Keratinocyte (primary cell): ENCODE results near the gene AIMP1. TPM values are rescaled to one million over a fixed set of nuclear protein-coding genes. Genes with fewer than 3 reads are reported as not detected.

Experiments used
- DNase-seq: peaks from one replicate; pipeline ENCODE4 v3.0.0-alpha.2; 2011; ENCODE audit warnings: low read depth, missing footprints, low spot score
- FAIRE-seq: peaks from 2 replicates; lab custom pipeline; 2011; peaks lifted over from hg19 to GRCh38; lab: Jason Lieb, UNC
- H2AFZ ChIP-seq: 2 replicates; pipeline ENCODE4 v1.6.0; 2012; ENCODE audit warnings: low read length, control low read depth, inconsistent platforms; ENCODE audit not compliant: control insufficient read depth
- H3K27ac ChIP-seq: 2 replicates; pipeline ENCODE4 v1.5.1; 2011; ENCODE audit warnings: low read length; ENCODE audit not compliant: control insufficient read depth, insufficient read depth
- H3K27me3 ChIP-seq: 3 replicates; pipeline ENCODE4 v1.6.0; 2011; ENCODE audit warnings: low read length; ENCODE audit not compliant: control insufficient read depth, insufficient read depth; ENCODE audit errors: extremely low read depth
- H3K36me3 ChIP-seq, 2 experiments: 2 replicates in 1 of 2; 3 replicates in 1 of 2; pipeline ENCODE4 v1.5.1; 2011; ENCODE audit warnings: low read length in 2 of 2, mild to moderate bottlenecking in 1 of 2; ENCODE audit not compliant: control insufficient read depth in 2 of 2, insufficient read depth in 2 of 2; ENCODE audit errors: extremely low read depth in 1 of 2
- H3K4me1 ChIP-seq: 3 replicates; pipeline ENCODE4 v1.5.1; 2011; ENCODE audit warnings: low read length; ENCODE audit not compliant: control insufficient read depth, insufficient read depth; ENCODE audit errors: extremely low read depth
- H3K4me2 ChIP-seq: 3 replicates; pipeline ENCODE4 v1.6.0; 2011; ENCODE audit warnings: low read depth, low read length; ENCODE audit not compliant: control insufficient read depth, insufficient read depth; ENCODE audit errors: extremely low read depth
- H3K4me3 ChIP-seq, 3 experiments: fragments of 200-600 bp in 1 of 3; sonication (generic) in 1 of 3; 2 replicates in 2 of 3; 3 replicates in 1 of 3; pipeline ENCODE4 v1.5.1; 2011 to 2016; ENCODE audit warnings: low read length in 3 of 3, mild to moderate bottlenecking in 3 of 3, control low read depth in 2 of 3, inconsistent platforms in 1 of 3, low read depth in 1 of 3, mixed read lengths in 1 of 3, mixed run types in 1 of 3, moderate library complexity in 1 of 3; ENCODE audit not compliant: control insufficient read depth in 2 of 3, insufficient read depth in 2 of 3; ENCODE audit errors: extremely low read depth in 1 of 3
- H3K79me2 ChIP-seq: 2 replicates; pipeline ENCODE4 v1.6.0; 2012; ENCODE audit warnings: low read length; ENCODE audit not compliant: control insufficient read depth, insufficient read depth
- H3K9ac ChIP-seq: 3 replicates; pipeline ENCODE4 v1.6.0; 2011; ENCODE audit warnings: low read length; ENCODE audit not compliant: control insufficient read depth, insufficient read depth; ENCODE audit errors: extremely low read depth
- H3K9me1 ChIP-seq: 3 replicates; pipeline ENCODE4 v1.6.0; 2011; ENCODE audit warnings: low read length; ENCODE audit not compliant: control insufficient read depth, insufficient read depth; ENCODE audit errors: extremely low read depth
- H3K9me3 ChIP-seq: 2 replicates; pipeline ENCODE4 v1.5.1; 2012; ENCODE audit warnings: low read depth, low read length; ENCODE audit not compliant: control insufficient read depth
- H4K20me1 ChIP-seq: 3 replicates; pipeline ENCODE4 v1.6.0; 2011; ENCODE audit warnings: low read length; ENCODE audit not compliant: control insufficient read depth, insufficient read depth; ENCODE audit errors: extremely low read depth
- CTCF ChIP-seq, 3 experiments: IDR thresholded peaks in 1 of 3; conservative IDR thresholded peaks in 1 of 3; optimal IDR thresholded peaks in 1 of 3; 2 replicates in 2 of 3; 3 replicates in 1 of 3; pipeline versions ENCODE3 to v1.5.1; 2011; ENCODE audit warnings: low read length in 3 of 3, mild to moderate bottlenecking in 3 of 3, moderate library complexity in 2 of 3, control low read depth in 1 of 3, inconsistent platforms in 1 of 3; ENCODE audit not compliant: insufficient read depth in 2 of 3; ENCODE audit errors: extremely low read depth in 1 of 3
- EZH2 ChIP-seq: IDR thresholded peaks from one replicate; pipeline ENCODE4 v1.6.1; 2012; ENCODE audit warnings: inconsistent platforms, mild to moderate bottlenecking, low read length, moderate library complexity
- dilution Hi-C: fragments of 300-500 bp; cut with MboI; formaldehyde crosslinking; loops from one replicate; pipeline ENCODE4 v1.7.0; 2020; ENCODE audit warnings: low sequenced_read_pairs; ENCODE audit not compliant: extremely low pct_ligation_motif_present
- polyA plus RNA-seq, 5 experiments: library from polyadenylated mRNA; depleted of rRNA in 3 of 5; stranded (reverse) in 3 of 5; stranded (forward) in 1 of 5; unstranded in 1 of 5; fragments of >200 nt; gene quantifications; 1 replicate in 1 of 5; 2 replicates in 3 of 5; 3 replicates in 1 of 5; pipeline versions ENCODE4 v1.2.1 to v1.2.3, GENCODE V29; 2011 to 2012; ENCODE audit warnings: missing spikeins in 2 of 5, low read depth in 1 of 5, low replicate concordance in 1 of 5

AIMP1 gene
- polyA plus RNA-seq, 1 donor (not counting 4 experiments of a cell fraction or from before 2014, with no cell fraction given) = 52.9 TPM

- H3K79me2 ChIP-seq = no peaks in the 10 kb centered on the region
- no peak for FAIRE-seq
- TF ChIP-seq EZH2 (no peak), CTCF (optimal IDR thresholded peaks at IDR 0.05 in 1 of 3, IDR thresholded peaks at IDR 0.05 in 1 of 3, conservative IDR thresholded peaks at IDR 0.05 in 1 of 3; ENCODE audit: extremely low read depth in 1 of 3, insufficient read depth in 2 of 3, low read length in 3 of 3) (no peak)
- no peaks in the 10 kb centered on the region for H3K27me3 ChIP-seq
- no peaks in the 10 kb centered on the region for H3K4me1 ChIP-seq
- H3K4me2 ChIP-seq = no peak overlapping the region
- H3K9me3 ChIP-seq = no peaks in the 10 kb centered on the region
- no peaks in the 10 kb centered on the region for H3K36me3 ChIP-seq
- H4K20me1 ChIP-seq = no peaks in the 10 kb centered on the region
- H3K27ac ChIP-seq = no peak overlapping the region
- DNase-seq = no peak
- no peak overlapping the region for H3K9ac ChIP-seq
- H3K9me1 ChIP-seq = no peaks in the 10 kb centered on the region
- dilution Hi-C loops = no loop called here
- no peak overlapping the region for H2AFZ ChIP-seq
- no peak overlapping the region for H3K4me3 ChIP-seq
Observed at GRCh38 chr4:106303548-106304281, 12.6 kb upstream of the AIMP1 start.

- H2AFZ ChIP-seq = no peak overlapping the region
- no peaks in the 10 kb centered on the region for H3K9me3 ChIP-seq
- H3K9ac ChIP-seq = no peak overlapping the region
- H3K36me3 ChIP-seq = no peaks in the 10 kb centered on the region
- no peak overlapping the region for H3K4me3 ChIP-seq
- DNase-seq (no peak), FAIRE-seq (no peak)
- no peaks in the 10 kb centered on the region for H3K27me3 ChIP-seq
- no peak overlapping the region for H3K27ac ChIP-seq
- dilution Hi-C loops = no loop called here
- H3K4me1 ChIP-seq = no peaks in the 10 kb centered on the region
- TF ChIP-seq EZH2 (no peak), CTCF (optimal IDR thresholded peaks at IDR 0.05 in 1 of 3, IDR thresholded peaks at IDR 0.05 in 1 of 3, conservative IDR thresholded peaks at IDR 0.05 in 1 of 3; ENCODE audit: extremely low read depth in 1 of 3, insufficient read depth in 2 of 3, low read length in 3 of 3) (no peak)
- no peaks in the 10 kb centered on the region for H3K9me1 ChIP-seq
- H4K20me1 ChIP-seq = no peaks in the 10 kb centered on the region
- no peaks in the 10 kb centered on the region for H3K79me2 ChIP-seq
- H3K4me2 ChIP-seq = no peak overlapping the region
Observed at GRCh38 chr4:106304632-106305031, 11.7 kb upstream of the AIMP1 start.
